MCF 10A (cell line): ENCODE data around the gene ADD3. TPM values are rescaled to one million over a fixed set of nuclear protein-coding genes. Genes with fewer than 3 reads are reported as not detected.

Source experiments
- BruUV-seq: library from RNA; stranded (reverse); fragments of 400-500 nt; replicated peaks from 2 replicates; lab custom pipeline; 2021; lab: Mats Ljungman, UMichigan
- CTCF ChIA-PET: fragments of 300-600 bp; sonication (Branson Sonifier 250); formaldehyde crosslinking; extraction: SDS; loops from one replicate; lab custom pipeline; 2021; ENCODE audit warnings: antibody characterized with exemption, inconsistent platforms; lab: Yijun Ruan, JAX
- POLR2A ChIA-PET: fragments of 300-600, 350-650 bp; sonication (Branson Sonifier 250); formaldehyde crosslinking; extraction: SDS; loops from one replicate; lab custom pipeline; 2020; ENCODE audit warnings: antibody characterized with exemption, inconsistent platforms; lab: Yijun Ruan, JAX
- DNase-seq: peaks from one replicate; pipeline ENCODE4 v3.0.0-alpha.2; 2018; ENCODE audit not compliant: unreplicated experiment
- H3K27ac Mint-ChIP-seq: one replicate; pipeline ENCODE4 v1.8.0; 2022; ENCODE audit warnings: mild to moderate bottlenecking, low read depth, mixed read lengths; ENCODE audit not compliant: unreplicated experiment
- H3K27me3 Mint-ChIP-seq: one replicate; pipeline ENCODE4 v1.8.0; 2022; ENCODE audit warnings: mixed read lengths; ENCODE audit not compliant: insufficient read depth, unreplicated experiment
- H3K36me3 Mint-ChIP-seq: one replicate; pipeline ENCODE4 v1.8.0; 2022; ENCODE audit warnings: mild to moderate bottlenecking, moderate library complexity, mixed read lengths; ENCODE audit not compliant: insufficient read depth, unreplicated experiment
- H3K4me1 Mint-ChIP-seq: one replicate; pipeline ENCODE4 v1.8.0; 2022; ENCODE audit warnings: mixed read lengths; ENCODE audit not compliant: insufficient read depth, unreplicated experiment
- H3K4me3 Mint-ChIP-seq: one replicate; pipeline ENCODE4 v1.8.0; 2022; ENCODE audit warnings: mild to moderate bottlenecking, moderate library complexity, mixed read lengths; ENCODE audit not compliant: unreplicated experiment
- H3K9me3 Mint-ChIP-seq: one replicate; pipeline ENCODE4 v1.8.0; 2022; ENCODE audit warnings: mixed read lengths; ENCODE audit not compliant: unreplicated experiment
- CTCF ChIP-seq: fragments of 200-600 bp; IDR thresholded peaks from one replicate; pipeline ENCODE4 v1.8.0; 2022; ENCODE audit warnings: antibody characterized with exemption, mild to moderate bottlenecking; ENCODE audit not compliant: unreplicated experiment
- intact Hi-C: fragments of 100-400 bp; cut with micrococcal nuclease; formaldehyde crosslinking; loops from 2 replicates; pipeline ENCODE4 v1.14.1; 2022
- total RNA-seq: library from RNA; stranded (reverse); gene quantifications from 2 replicates; pipeline ENCODE4 v1.2.3, GENCODE V29; 2022

Gene ADD3
- total RNA-seq, 1 experiment from 2014 or later: 14.5 TPM

DNA sequence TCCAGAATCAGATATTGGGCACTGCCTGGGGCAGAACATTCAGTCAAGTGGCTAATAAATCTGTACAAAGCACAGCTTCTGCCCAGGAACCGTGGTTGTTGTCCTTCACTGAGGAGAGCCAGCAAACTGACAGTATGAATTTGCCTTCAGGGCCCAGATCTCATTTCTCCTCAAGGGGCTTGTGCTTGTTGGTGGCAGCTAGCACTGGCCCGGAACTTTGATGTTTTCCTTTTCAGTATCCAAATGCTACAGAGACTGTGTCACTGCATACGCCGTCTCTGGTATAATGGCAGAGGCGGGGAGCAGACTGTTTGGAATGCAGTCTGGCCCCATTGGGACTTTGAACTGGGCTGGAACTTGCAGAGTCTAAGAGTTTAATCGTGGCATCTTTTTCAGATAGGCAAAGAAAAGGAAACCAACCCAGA lies 30.4 kb upstream of the ADD3 start:
- intact Hi-C loops: no loop called here
- ChIA-PET CTCF (interaction anchor here (1.1 to 1.8 kb wide), 3 partner anchors 11 to 23 kb away, joined by 4 to 7 read pairs (median 4); no protein-coding TSS in a partner anchor), POLR2A (no interaction called here)
- Mint-ChIP-seq H3K36me3 (no peaks in the 10 kb centered on the region), H3K27ac (no peak overlapping the region), H3K4me1 (no peaks in the 10 kb centered on the region), H3K27me3 (no peaks in the 10 kb centered on the region), H3K9me3 (no peaks in the 10 kb centered on the region), H3K4me3 (no peak overlapping the region)
- no TSS peak for BruUV-seq
- no peak for TF ChIP-seq CTCF
- DNase-seq: no peak

- Mint-ChIP-seq H3K4me3 (no peak overlapping the region), H3K27ac (no peak overlapping the region), H3K9me3 (no peaks in the 10 kb centered on the region), H3K36me3 (no peaks in the 10 kb centered on the region), H3K27me3 (no peaks in the 10 kb centered on the region), H3K4me1 (no peaks in the 10 kb centered on the region)
- DNase-seq: peak; percentile 61
- TF ChIP-seq CTCF: peak; percentile 63
- POLR2A ChIA-PET: no interaction called here
- CTCF ChIA-PET: interaction anchor here (0.6 to 1.8 kb wide), 5 partner anchors 10 to 593 kb away, joined by 3 to 7 read pairs (median 4); no protein-coding TSS in a partner anchor
- BruUV-seq: no TSS peak
- intact Hi-C loops: loop anchor here (1.0 kb wide), 1 partner anchor 248 kb away; no protein-coding TSS in a partner anchor
Observed at GRCh38 chr10:109978481-109978880, 29.3 kb upstream of the ADD3 start.

DNA sequence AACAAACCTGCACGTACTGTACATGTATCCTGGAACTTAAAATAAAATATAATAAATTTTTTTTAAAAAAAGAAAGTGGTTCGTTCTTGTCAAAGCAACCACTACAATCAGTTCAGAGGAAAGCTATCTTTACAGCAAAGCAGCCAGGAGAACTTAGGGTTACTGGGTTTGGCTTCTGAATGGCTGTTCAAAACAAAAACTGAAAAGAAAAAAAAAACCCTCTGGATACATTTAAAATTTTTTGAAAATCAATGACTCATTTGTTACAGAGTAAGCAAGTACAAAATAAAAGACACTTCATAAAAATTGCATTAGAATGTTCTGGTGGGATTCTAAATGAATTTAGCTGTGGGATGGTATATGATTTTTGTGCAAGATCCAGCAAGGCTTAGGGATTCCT lies 28.6 kb upstream of the ADD3 start:
- no peak for TF ChIP-seq CTCF
- ChIA-PET CTCF (interaction anchor here (0.8 to 1.6 kb wide), 8 partner anchors 9 to 110 kb away, joined by 3 to 5 read pairs (median 3); no protein-coding TSS in a partner anchor), POLR2A (interaction anchor here (2.3 kb wide), 1 partner anchor 13 kb away, joined by 6 read pairs; no protein-coding TSS in a partner anchor)
- no TSS peak for BruUV-seq
- Mint-ChIP-seq H3K4me1 (no peaks in the 10 kb centered on the region), H3K27ac (no peak overlapping the region), H3K27me3 (no peaks in the 10 kb centered on the region), H3K4me3 (no peak overlapping the region), H3K36me3 (no peaks in the 10 kb centered on the region), H3K9me3 (no peaks in the 10 kb centered on the region)
- intact Hi-C loops: no loop called here
- no peak for DNase-seq

DNA sequence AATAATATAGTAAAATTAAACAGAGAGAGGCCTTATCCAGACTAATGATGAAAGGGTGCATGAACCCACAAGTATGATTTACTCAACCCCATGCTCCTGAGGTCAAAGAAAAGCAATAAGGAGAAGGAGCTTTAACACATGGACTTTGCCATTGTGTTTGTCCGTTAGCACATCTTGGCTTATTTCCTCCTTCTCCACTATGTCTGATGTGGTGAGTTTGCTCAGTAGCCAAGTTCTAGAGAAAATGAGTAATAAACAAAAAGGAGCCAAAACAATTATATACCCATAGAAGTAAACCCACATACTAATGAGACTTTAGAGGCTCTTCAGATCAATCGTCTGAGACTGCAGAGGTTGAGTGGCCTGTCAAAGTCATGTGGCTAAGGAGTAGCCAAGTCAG lies 26.1 kb upstream of the ADD3 start:
- Mint-ChIP-seq H3K27me3 (no peaks in the 10 kb centered on the region), H3K4me1 (no peaks in the 10 kb centered on the region), H3K4me3 (no peak overlapping the region), H3K9me3 (no peaks in the 10 kb centered on the region), H3K27ac (no peak overlapping the region), H3K36me3 (no peaks in the 10 kb centered on the region)
- intact Hi-C loops: no loop called here
- ChIA-PET CTCF (interaction anchor here (0.6 kb wide), 1 partner anchor 96 kb away, joined by 3 read pairs; no protein-coding TSS in a partner anchor), POLR2A (no interaction called here)
- no TSS peak for BruUV-seq
- TF ChIP-seq CTCF: no peak
- DNase-seq: no peak
